HG03103 (cell line): ENCODE results near the gene CSTPP1.
A peak's percentile ranks its signal among the peaks of the same experiment; 100 is the strongest.

Experiments
- ATAC-seq: cut with Tn5 transposase; IDR thresholded peaks from one replicate; pipeline ENCODE4 v1.9.1; 2021; ENCODE audit warnings: low read depth; ENCODE audit not compliant: unreplicated experiment

The CSTPP1 gene

GRCh38 chr11:47176328-47177228, 240.0 kb downstream of the CSTPP1 start, which contains the start of gene ARFGAP2:
Gene ARFGAP2 (minus strand): TSS chr11:47176879. CDS start chr11:47176853, 26 bp downstream.
- peak; percentile 86 for ATAC-seq

- ATAC-seq: peak; percentile 36
Observed at GRCh38 chr11:47177229-47177845, 240.8 kb downstream of the CSTPP1 start.

DNA sequence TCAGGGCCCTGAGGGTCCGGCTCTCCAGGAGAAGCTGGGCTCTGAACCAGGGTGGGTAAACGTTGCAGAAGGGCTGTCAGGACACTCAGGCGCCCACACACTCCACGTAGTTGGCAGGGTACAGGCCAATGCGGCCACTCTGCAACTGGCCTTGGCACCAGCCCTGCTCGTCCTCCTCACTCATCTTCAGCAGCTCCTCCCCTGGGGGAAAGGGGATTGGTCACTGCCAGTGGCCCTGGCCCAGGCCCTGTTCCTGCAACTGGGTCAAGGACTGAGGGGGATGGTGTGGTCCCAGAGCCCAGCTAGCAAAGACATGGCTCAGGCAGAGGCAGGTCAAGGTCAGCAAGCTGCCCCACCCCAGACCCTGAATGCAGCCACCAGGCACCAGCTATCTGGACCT, 241.3 kb downstream of the CSTPP1 start:
- ATAC-seq: no peak

GRCh38 chr11:47178316-47178715, 241.8 kb downstream of the CSTPP1 start:
- no peak for ATAC-seq

GRCh38 chr11:47178737-47179654, 242.4 kb downstream of the CSTPP1 start:
- no peak for ATAC-seq

DNA sequence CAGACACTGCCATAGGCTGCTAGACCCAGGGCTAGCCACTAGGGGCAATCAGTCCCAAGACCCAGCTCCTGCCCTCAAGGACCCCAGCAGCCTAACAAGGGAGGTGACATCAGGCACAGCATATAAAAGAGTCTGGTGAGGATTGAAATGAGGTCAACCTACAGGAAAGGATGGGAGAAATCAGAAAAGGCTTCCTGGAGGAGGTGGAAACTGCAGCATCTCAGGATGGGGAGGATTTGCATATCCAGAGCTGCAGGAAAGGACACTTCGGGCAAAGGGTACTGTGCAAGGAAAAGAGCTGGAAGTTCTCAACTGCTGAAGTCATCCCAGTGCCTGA, 243.1 kb downstream of the CSTPP1 start:
- ATAC-seq: no peak

DNA sequence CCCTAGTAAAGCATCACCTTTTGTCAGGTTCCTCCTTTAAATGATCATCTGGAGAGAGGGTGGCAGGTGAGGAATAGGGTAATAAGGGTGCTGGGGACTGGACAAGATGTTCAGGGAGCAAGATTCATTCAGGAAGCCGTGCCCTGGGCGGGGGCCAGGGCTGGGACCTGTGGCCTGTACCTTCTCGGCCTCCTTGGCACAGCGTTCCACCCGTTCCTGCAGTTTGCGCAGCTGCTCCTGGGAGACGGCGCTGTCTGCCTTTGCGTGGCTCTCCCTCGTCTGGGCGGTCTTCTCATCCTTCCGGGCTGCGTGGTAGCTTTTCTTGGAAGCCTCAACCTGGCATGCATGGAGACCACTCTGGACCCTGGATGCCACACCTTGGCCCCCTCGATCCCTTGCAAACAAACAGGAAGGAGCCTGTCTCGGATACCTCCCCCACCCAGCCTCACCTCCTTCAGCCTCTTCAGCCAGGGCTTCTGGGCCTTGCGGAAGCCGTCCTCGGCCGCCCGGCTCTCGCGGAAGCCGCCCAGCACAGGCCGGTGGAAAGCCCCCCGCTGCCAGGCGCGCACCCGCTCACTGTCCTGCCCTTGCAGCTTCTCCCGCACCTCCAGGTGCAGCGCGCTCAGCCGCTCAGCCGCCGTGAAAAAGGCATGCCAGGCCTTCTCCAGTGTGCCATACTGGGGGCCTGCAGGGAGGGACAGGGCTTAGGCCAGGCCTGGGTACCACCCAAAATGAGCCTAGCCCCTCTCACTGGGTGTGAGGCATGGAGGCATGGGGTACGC, 243.6 kb downstream of the CSTPP1 start:
- ATAC-seq: no peak

DNA sequence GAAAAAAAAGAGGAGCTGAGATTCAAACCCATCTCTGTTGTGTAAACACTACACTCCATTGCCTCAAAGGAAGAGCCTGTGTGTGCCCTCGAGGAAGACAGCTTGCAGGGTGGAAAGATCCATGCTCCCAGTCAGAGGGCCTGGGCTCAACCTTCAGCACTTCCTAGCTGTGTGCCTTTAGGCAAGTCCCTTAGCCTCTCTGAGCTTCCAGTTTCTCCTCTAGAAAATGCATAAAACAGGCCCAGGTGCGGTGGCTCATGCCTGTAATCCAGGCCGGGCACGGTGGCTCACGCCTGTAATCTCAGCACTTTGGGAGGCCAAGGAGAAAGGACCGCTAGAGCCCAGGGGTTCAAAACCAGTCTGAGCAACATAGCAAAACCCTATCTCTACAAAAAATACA, 244.7 kb downstream of the CSTPP1 start:
- no peak for ATAC-seq

- no peak for ATAC-seq
Observed at GRCh38 chr11:47182380-47182779, 245.8 kb downstream of the CSTPP1 start.

DNA sequence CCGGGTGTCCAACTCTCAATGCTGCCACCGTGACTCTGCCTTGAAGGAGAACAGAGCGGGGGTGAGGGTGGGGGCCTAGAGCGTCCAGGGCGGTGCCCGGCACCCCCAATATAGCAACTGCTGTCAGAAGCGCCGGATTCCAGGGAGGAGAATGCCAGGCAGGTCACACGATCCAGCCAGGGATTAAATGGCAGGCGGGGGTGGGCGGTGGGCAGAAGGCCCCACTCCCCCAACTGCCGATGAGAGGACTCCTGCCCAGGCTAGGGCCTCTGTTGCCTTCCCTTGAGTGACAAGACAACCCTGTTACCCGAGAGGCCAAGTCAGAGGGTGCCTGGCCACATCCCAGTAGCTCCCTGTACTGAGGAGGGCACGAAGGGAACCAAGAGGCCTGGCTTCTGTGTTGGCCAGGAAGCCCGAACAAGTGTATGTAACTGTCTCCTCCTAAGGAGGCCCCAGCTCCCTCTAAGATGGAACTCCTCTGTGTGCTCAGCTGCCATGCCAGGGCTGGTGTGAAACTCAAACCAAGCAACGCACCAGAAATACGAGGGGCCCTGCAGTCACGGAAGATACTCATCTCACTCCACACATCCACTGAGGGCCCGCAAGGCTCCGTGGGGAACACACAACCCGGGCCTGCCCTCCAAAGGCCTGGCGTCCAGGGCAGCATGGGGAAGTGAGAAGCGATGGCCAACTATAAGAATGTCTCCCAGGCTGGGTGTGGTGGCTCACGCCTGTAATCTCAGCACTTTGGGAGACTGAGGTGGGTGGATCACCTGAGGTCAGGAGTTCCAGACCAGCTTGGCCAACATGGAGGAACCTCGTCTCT, 246.7 kb downstream of the CSTPP1 start:
- ATAC-seq: no peak

DNA sequence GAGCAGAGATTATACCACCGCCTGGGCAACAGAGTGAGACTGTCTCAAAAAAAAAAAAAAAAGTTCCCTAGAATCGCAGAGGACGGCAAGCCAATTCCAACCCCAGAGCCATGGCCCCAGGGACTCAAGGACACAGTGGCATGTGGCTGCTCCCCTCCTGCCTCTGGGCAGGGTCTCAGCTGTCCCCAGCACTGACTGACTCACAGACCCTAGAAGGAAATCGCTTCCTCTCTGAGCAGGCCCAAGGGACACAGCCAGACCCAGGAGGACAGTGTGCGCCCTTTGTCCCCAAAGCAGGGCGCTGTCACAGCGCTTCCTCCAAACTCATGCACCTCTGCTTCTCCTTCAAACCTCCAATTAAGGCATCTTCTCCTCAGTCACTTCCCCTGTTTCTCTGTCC, 247.4 kb downstream of the CSTPP1 start:
- ATAC-seq: no peak

DNA sequence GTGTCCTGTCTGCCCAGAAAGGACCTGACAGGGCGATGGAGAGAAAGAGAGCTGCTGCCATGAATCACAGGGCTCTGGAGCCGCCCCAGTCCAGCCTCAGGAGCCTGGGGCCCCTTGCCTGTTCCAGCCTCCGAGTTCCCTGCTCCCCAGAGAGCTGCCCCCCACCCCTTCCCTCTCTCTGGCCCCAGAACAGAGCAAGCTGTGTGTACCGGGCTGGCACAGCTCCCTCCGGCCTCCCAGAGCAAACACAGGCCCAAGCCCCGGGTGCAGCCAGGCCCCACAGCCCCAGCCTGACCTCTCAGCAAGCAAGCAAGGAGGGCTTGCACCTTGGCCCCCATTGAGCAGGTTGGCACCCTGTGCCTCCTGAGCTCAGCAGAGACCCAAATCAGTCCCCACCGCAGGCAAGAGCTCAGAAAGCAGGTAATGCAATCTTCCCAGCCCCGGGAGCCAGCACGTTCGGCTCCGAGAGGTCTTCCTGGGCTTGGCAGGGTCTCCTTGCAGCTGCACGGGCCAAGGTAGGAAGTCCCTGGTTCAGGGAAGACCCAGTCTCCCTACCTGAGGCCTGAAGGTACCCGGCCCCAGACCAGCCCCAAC, 248.2 kb downstream of the CSTPP1 start:
- ATAC-seq: no peak

DNA sequence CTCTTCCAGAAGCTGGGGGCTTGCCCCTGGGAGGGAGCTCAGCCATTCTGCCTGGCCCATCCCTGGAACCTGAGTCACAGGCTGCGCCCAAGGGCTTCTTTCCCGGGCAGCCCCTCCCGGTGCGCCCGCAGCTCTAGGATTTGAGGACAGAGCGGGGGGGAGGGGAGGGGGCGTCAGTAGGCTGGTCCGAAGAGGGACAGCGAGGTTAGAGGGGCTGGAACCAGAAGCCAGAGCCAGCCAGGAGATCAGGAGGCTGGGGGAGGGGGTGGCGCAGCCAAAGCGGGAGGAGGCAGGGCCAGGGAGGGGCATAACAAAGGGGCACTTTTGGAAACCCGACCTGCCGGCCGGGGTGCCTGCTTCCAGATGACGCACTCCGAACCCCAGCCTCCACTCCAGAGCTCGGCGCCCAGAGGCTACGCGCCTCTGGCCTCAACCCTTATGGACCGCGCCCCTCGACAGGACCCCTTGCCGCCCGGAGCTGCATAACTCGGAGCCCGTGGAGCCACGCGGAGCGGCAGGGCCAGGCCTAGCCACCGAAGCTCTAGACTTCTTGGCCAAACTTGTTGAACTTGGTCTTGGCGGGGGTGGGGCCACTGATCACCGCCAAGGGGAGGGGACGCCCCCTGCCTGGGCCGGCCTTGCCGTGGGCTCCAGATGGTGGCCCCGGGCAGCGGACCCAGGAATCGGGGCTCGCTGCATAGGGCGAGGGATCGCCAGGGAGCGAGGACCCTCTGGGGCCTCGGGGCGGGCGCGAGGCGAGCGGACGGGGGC, 248.9 kb downstream of the CSTPP1 start:
- no peak for ATAC-seq

DNA sequence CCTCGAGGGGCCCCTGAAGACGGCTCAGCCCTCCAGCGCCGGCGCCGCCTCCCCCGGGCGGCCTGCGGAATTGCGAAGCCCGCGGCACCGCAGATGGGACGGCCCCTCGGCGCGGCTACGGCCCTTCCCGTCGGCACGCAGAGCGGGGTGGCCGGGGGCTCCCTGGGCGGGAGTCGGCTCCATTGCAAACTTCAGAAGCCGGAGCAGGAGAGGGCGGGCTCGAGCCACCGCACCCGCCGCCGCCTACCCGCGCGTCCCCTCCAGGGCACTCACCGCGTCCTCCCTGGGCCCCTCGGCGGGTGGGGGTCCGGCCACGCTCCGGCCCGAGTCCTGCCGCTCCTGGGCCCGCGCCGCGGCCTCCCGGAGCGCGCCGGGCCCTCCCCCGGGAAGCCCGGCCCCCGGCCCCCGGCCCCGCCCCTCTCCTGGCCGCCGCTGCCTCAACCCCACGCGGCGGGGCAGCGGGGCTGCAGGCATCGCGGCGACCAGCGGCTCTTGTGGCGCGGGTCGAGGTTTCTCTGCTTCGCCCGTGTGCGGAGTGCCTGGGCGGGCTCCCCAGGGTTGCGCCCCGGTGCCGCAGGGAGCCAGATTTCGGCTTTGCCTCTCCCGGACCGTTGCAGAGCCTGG, 249.6 kb downstream of the CSTPP1 start, which contains the start of gene PACSIN3:
Gene PACSIN3 (minus strand): TSS at position 359 of the 624 bp plus-strand sequence. CDS start 3,707 bp downstream, outside the sequence.
- ATAC-seq: no peak

DNA sequence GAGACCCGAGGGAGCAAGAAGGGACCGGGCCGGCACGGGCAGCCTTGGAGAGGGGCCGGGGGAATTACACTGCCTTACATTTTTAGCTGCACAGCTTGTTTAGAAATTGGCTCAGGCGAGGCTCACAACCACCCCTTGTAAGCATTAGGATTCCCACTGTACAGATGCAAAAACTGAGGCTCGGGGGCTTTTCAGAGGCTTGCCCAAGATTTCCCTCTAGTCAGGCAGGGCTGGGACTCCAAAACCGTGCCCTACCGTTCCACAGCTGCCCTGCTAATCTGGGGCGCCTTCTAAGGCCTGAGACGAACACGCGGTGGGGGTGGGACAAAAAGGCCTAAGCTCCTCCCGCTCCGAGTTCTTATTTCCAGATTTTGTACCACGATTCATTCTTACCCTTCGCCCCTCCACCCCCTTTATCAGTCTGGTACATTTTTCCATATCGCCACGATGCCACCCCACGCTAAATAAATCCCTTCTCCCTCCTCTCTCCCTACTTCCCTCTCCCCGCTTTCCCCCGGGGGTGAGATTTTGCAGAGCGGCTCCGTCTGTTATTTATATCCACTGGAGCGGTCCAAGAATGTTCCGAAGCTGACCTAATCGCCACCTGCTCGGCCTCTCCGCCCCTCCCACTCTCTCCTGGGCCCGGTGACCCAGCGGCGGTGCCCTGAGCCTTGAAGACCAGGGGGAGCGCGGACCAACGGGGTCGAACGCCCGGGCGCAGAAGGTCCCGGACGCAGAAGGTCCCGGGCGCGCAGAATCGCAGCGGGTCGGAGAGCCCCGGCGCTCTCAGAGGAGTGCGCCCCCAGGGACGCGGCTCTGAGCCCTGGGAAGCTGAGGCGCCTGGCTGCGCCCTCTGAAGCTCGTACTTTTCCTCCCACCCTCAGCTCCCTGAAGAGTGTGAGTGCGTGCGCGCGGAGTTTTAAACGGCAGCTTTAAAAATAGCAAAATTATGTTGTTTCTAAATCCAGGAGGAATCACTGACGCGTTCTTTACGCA, 250.4 kb downstream of the CSTPP1 start:
- no peak for ATAC-seq

GRCh38 chr11:47187723-47188122, 251.2 kb downstream of the CSTPP1 start:
- no peak for ATAC-seq
